Tibial nerve (tissue), 4 donors: ENCODE measurements around the gene XYLT1. TPM values are rescaled to one million over a fixed set of nuclear protein-coding genes. Genes with fewer than 3 reads are reported as not detected.

ENCODE experiments used
- DNase-seq, 2 donors: peaks; one replicate each; pipeline ENCODE4 v3.0.0-alpha.2; 2019; ENCODE audit warnings: low spot score in 2 of 2
- H3K27ac ChIP-seq, 4 donors: fragments of 200-600 bp; sonication (generic) in 3 of 4; one replicate each; pipeline ENCODE4 v1.5.1; 2017 to 2019; ENCODE audit warnings: mild to moderate bottlenecking in 1 of 4
- H3K27me3 ChIP-seq, 2 donors: fragments of 200-600 bp; sonication (generic) in 1 of 2; one replicate each; pipeline versions ENCODE4 v1.5.1 to v1.6.0; 2017 to 2019
- H3K36me3 ChIP-seq, 3 donors: fragments of 200-600 bp; sonication (generic); one replicate each; pipeline ENCODE4 v1.5.1; 2018 to 2019
- H3K4me1 ChIP-seq, 4 donors: fragments of 200-600 bp; sonication (generic) in 3 of 4; one replicate each; pipeline ENCODE4 v1.5.1; 2017 to 2019
- H3K4me3 ChIP-seq, 4 donors: fragments of 200-600 bp; sonication (generic) in 3 of 4; one replicate each; pipeline ENCODE4 v1.5.1; 2017 to 2019; ENCODE audit warnings: mild to moderate bottlenecking in 1 of 4, moderate library complexity in 1 of 4
- H3K9me3 ChIP-seq, 4 donors: fragments of 200-600 bp; sonication (generic) in 3 of 4; one replicate each; pipeline ENCODE4 v1.5.1; 2017 to 2019
- EP300 ChIP-seq, 2 donors: sonication (generic); formaldehyde crosslinking; IDR thresholded peaks; one replicate each; pipeline ENCODE4 v1.6.1; 2017; ENCODE audit warnings: antibody characterized with exemption in 2 of 2, mild to moderate bottlenecking in 1 of 2
- POLR2A ChIP-seq, 2 donors: fragments of 450-650 bp; IDR thresholded peaks; one replicate each; pipeline ENCODE4 v1.6.1; 2017; ENCODE audit warnings: antibody characterized with exemption in 2 of 2, mild to moderate bottlenecking in 2 of 2, moderate library complexity in 2 of 2
- WGBS, 2 donors: methylation state at CpG; one replicate each; pipeline ENCODE4 v1.1.5; 2018; 5-methylcytosine and 5-hydroxymethylcytosine counted together
- total RNA-seq, 4 donors: library from RNA; depleted of rRNA; stranded (reverse); fragments of >200 nt; gene quantifications; one replicate each; pipeline ENCODE4 v1.1.0, GENCODE V29; 2016
- TF ChIP-seq, protein P1 (sequence below), 5 experiments: fragments of 200-600 bp in 3 of 5; fragments of 450-650 bp in 2 of 5; sonication (generic) in 3 of 5; IDR thresholded peaks; one replicate each; pipeline ENCODE4 v1.5.1; 2016 to 2019; ENCODE audit warnings: antibody characterized with exemption in 5 of 5, mild to moderate bottlenecking in 3 of 5, moderate library complexity in 2 of 5

XYLT1 gene
- total RNA-seq, 4 donors from 2014 or later: 13.8 to 23.1 (median 14.8) TPM

DNA sequence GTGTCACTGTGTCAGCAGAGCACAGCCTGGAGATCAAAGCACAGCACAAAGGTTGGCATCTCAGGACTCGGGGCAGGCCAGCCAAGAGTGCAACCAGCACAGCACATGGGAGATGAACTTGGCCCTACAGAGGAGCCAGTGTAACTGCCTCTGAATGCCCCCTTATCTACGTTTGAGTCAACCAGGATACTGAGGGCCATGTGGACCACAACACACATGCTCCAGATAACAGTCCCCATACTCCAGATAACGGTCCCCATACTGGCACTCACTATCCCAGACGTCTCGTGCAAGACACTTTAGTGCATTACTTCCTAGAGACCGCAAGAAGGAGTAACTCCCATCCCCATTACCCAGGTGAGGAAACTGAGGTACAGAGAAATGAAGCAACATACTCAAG lies 88.2 kb downstream of the XYLT1 start:
- WGBS, 2 donors: 71 to 85% methylated on average over 6 of the region's 6 CpGs
- Histone ChIP-seq H3K4me1 (peaks cover 0 to 60% (median 15%) of the 10 kb centered on the region in 4 donors), H3K9me3 (no peaks in the 10 kb centered on the region), H3K36me3 (no peaks in the 10 kb centered on the region), H3K27me3 (no peaks in the 10 kb centered on the region), H3K27ac (no peak overlapping the region), H3K4me3 (no peak overlapping the region)
- no peak for DNase-seq
- TF ChIP-seq, protein P1, sequence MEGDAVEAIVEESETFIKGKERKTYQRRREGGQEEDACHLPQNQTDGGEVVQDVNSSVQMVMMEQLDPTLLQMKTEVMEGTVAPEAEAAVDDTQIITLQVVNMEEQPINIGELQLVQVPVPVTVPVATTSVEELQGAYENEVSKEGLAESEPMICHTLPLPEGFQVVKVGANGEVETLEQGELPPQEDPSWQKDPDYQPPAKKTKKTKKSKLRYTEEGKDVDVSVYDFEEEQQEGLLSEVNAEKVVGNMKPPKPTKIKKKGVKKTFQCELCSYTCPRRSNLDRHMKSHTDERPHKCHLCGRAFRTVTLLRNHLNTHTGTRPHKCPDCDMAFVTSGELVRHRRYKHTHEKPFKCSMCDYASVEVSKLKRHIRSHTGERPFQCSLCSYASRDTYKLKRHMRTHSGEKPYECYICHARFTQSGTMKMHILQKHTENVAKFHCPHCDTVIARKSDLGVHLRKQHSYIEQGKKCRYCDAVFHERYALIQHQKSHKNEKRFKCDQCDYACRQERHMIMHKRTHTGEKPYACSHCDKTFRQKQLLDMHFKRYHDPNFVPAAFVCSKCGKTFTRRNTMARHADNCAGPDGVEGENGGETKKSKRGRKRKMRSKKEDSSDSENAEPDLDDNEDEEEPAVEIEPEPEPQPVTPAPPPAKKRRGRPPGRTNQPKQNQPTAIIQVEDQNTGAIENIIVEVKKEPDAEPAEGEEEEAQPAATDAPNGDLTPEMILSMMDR (IDR thresholded peaks at IDR 0.05): no peak
- TF ChIP-seq POLR2A (IDR thresholded peaks at IDR 0.05) (no peak), EP300 (IDR thresholded peaks at IDR 0.05) (no peak)

DNA sequence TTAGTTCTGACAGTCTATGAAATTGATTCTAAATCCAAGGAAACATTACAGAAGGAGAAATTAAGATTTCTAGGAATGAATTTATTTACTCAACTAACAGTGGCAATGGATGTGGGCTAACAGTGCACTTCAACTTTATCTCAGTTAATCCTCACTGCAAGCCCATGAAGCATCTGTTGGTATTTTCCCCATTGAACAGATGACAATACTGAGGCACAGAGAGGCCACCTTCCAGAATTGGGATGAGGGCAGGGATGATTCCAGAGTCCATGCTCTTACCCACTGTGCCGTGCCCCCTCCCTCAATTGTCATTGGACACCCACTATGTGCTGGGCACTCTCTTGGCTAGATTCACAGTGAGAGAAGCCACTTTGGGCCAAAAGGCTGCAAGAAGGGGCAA lies 89.0 kb downstream of the XYLT1 start:
- Histone ChIP-seq H3K9me3 (no peaks in the 10 kb centered on the region), H3K27me3 (no peaks in the 10 kb centered on the region), H3K4me3 (no peak overlapping the region), H3K36me3 (no peaks in the 10 kb centered on the region), H3K27ac (no peak overlapping the region), H3K4me1 (peaks cover 0 to 66% (median 17%) of the 10 kb centered on the region in 4 donors)
- TF ChIP-seq POLR2A (IDR thresholded peaks at IDR 0.05) (no peak), EP300 (IDR thresholded peaks at IDR 0.05) (no peak)
- TF ChIP-seq, protein P1 (IDR thresholded peaks at IDR 0.05): no peak
- DNase-seq: no peak
- 100% methylated on average over 1 of the region's 1 CpG for WGBS, 2 donors

DNA sequence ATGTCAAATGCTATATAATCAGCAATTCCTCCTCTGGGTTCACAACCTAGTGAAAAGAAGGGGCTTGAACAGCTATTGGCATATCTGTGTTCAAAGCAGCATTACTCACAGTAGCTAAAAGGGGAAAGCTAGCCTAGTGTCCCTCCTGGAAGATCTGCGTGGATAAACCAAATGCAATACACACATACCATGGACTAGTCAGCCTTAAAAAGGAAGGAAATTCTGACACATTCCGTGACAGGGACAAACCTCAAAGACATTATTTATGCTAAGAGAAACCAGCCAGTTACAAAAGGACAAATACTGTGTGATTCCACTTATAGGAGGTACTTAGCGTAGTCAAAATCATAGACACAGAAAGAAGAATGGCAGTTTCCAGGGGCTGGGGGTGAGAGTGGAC lies 90.1 kb downstream of the XYLT1 start:
- Histone ChIP-seq H3K27ac (no peak overlapping the region), H3K27me3 (no peaks in the 10 kb centered on the region), H3K4me3 (no peak overlapping the region), H3K36me3 (no peaks in the 10 kb centered on the region), H3K4me1 (peaks cover 0 to 55% (median 17%) of the 10 kb centered on the region in 4 donors), H3K9me3 (no peaks in the 10 kb centered on the region)
- no peak for DNase-seq
- 70 to 79% methylated on average over 3 of the region's 3 CpGs for WGBS, 2 donors
- TF ChIP-seq, protein P1 (IDR thresholded peaks at IDR 0.05): no peak
- TF ChIP-seq EP300 (IDR thresholded peaks at IDR 0.05) (peak in 1 of 2 donors; percentile 51), POLR2A (IDR thresholded peaks at IDR 0.05) (no peak)

DNA sequence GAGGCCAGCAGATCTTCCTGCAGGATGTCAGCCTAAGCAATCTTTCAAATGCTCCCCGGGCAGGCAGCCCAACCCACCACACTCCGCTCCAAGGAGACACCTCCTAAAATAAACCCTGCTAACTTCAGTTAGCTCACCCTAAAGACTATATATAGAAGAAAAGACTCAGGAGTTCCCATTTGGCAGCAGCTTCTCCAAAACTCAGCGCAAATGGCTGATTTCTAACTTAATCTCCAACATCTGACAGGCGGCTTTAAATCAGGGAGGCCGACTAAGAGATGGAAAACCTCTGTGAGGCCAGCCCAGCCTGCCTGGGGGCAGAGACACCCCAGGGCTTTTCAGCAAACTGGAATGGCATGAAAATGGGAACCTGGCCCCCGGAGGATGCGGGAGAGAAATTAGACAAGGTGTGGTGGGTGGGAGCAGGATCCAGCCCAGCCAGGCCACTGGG lies 91.6 kb downstream of the XYLT1 start:
- TF ChIP-seq POLR2A (IDR thresholded peaks at IDR 0.05): no peak
- TF ChIP-seq, protein P1 (IDR thresholded peaks at IDR 0.05): no peak
- no peak for TF ChIP-seq EP300 (IDR thresholded peaks at IDR 0.05)
- no peaks in the 10 kb centered on the region for H3K36me3 ChIP-seq
- H3K4me1 ChIP-seq: peaks cover 0 to 46% (median 17%) of the 10 kb centered on the region in 4 donors
- 53% methylated on average over 7 of the region's 7 CpGs for WGBS, 2 donors
- no peaks in the 10 kb centered on the region for H3K9me3 ChIP-seq
- no peak overlapping the region for H3K4me3 ChIP-seq
- no peak for DNase-seq
- H3K27me3 ChIP-seq: no peaks in the 10 kb centered on the region
- H3K27ac ChIP-seq: peak overlapping the region in 2 of 4 donors; percentile 44 to 73

GRCh38 chr16:17377360-17378324 lies 93.1 kb downstream of the XYLT1 start:
- Histone ChIP-seq H3K27ac (peak overlapping the region in 2 of 4 donors; percentile 57 to 73), H3K27me3 (no peaks in the 10 kb centered on the region), H3K9me3 (no peaks in the 10 kb centered on the region), H3K4me1 (peaks cover 0 to 32% (median 15%) of the 10 kb centered on the region in 4 donors), H3K36me3 (no peaks in the 10 kb centered on the region), H3K4me3 (no peak overlapping the region)
- TF ChIP-seq, protein P1 (IDR thresholded peaks at IDR 0.05): no peak
- peak in 1 of 2 donors; percentile 37 for TF ChIP-seq EP300 (IDR thresholded peaks at IDR 0.05)
- WGBS, 2 donors: 36 to 51% methylated on average over 10 of the region's 11 CpGs
- DNase-seq: no peak
